Uterus (tissue), 2 donors: Measurements from ENCODE around the gene USP53.

Experiments
- POLR2A ChIP-seq, 2 donors: fragments of 450-650 bp; IDR thresholded peaks; one replicate each; pipeline ENCODE4 v1.6.1; 2016; ENCODE audit warnings: antibody characterized with exemption in 2 of 2, mild to moderate bottlenecking in 1 of 2, moderate library complexity in 1 of 2
- TF ChIP-seq, protein P1 (sequence below), 4 experiments: fragments of 200-600 bp in 2 of 4; fragments of 450-650 bp in 2 of 4; sonication (generic) in 2 of 4; IDR thresholded peaks; one replicate each; pipeline ENCODE4 v1.5.1; 2016 to 2019; ENCODE audit warnings: antibody characterized with exemption in 4 of 4, mild to moderate bottlenecking in 2 of 4, moderate library complexity in 1 of 4

DNA sequence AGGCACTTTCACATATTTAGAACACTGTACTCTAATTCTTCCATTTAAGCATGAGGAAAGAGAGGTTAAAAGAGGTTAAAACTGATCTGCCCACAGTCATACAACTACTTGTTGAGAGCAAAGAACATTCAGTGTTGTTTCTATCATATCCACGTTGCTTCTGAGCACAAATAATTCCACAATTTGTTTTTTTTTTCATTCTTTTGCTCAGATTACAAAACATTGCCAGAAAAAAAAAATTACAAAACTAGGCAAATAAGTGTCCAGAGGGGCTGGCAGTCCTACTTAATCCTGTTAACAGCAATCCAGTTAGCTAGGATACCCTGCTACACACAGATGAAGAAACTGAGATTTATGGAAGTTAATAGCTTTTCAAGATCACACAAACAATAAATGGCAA is 6.3 kb upstream of the USP53 start:
- TF ChIP-seq, protein P1, sequence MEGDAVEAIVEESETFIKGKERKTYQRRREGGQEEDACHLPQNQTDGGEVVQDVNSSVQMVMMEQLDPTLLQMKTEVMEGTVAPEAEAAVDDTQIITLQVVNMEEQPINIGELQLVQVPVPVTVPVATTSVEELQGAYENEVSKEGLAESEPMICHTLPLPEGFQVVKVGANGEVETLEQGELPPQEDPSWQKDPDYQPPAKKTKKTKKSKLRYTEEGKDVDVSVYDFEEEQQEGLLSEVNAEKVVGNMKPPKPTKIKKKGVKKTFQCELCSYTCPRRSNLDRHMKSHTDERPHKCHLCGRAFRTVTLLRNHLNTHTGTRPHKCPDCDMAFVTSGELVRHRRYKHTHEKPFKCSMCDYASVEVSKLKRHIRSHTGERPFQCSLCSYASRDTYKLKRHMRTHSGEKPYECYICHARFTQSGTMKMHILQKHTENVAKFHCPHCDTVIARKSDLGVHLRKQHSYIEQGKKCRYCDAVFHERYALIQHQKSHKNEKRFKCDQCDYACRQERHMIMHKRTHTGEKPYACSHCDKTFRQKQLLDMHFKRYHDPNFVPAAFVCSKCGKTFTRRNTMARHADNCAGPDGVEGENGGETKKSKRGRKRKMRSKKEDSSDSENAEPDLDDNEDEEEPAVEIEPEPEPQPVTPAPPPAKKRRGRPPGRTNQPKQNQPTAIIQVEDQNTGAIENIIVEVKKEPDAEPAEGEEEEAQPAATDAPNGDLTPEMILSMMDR (IDR thresholded peaks at IDR 0.05): no peak
- TF ChIP-seq POLR2A (IDR thresholded peaks at IDR 0.05): no peak
